HG03521 (cell line): ENCODE results near the gene SEPTIN7.

ENCODE experiments used
- ATAC-seq: cut with Tn5 transposase; IDR thresholded peaks from one replicate; pipeline ENCODE4 v1.9.1; 2021; ENCODE audit warnings: mild to moderate bottlenecking, moderate library complexity; ENCODE audit not compliant: unreplicated experiment

Gene SEPTIN7

GRCh38 chr7:35828817-35829216, 28.0 kb downstream of the SEPTIN7 start:
- ATAC-seq, result no peak

DNA sequence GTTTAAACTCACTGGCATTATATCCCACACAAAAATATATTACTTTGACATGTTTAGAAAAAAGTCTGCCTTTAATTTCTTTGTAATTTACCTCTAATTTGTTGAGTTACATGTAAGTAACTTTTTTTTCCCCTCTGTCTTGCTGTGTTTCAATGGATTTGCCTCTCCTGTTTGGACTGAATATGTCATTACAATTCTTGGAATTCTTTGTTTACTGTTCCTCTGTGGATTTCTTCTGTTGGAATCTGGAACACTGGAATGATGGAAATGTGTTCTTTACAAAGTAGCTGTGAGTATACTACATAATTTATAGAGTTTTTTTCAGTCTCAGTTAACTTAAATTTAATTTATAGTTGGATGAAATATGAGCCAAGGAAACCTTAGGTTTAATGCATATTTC, 30.4 kb downstream of the SEPTIN7 start:
- ATAC-seq, result no peak

GRCh38 chr7:35839860-35840854, 39.3 kb downstream of the SEPTIN7 start:
- no peak for ATAC-seq

- ATAC-seq, result no peak
Measured at GRCh38 chr7:35846816-35847412, 46.1 kb downstream of the SEPTIN7 start.

GRCh38 chr7:35848725-35849124, 47.9 kb downstream of the SEPTIN7 start:
- ATAC-seq, result no peak

DNA sequence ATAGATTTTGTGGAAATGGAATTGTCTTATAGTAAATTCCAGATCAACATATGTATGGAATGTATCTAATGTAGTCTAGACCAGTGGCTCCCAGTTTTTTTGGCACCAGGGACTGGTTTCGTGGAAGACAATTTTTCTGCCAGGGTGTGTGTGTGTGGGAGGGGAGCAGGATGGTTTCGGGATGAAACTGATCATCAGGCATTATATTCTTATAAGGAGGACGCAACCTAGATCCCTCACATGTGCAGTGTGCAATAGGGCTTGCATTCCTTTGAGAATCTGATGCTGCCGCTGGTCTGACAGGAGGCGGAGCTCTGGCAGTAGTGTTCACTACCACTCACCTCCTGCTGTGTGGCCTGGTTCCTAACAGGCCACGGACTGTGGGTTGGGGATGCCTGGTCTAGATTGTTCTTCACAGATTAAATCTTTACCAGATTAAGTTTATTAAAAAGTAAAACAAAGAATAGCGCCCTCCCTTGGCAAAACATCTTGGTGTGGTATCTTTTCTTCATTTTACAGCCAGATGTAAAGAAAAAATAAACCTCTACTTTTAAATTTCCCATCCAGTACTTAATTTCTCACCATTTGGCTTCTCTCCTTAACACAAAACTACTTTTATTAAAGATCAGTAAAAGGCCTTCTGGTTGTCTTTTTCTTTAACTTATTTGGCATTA, 48.4 kb downstream of the SEPTIN7 start:
- ATAC-seq, result no peak

- no peak for ATAC-seq
Measured at GRCh38 chr7:35849954-35850353, 49.1 kb downstream of the SEPTIN7 start.
